GM08714 (cell line): ENCODE data around the gene CNGA4.
"Not testable (repeated sequence)": the region's sequence is repeated elsewhere in the genome, so short reads cannot be mapped to it uniquely, and the experiment has no call there.

Experiments
- H3K4me3 ChIP-seq: fragments of 200-500 bp; sonication (Bioruptor generic); 2 replicates; pipeline ENCODE4 v1.5.1; 2014; ENCODE audit warnings: mild to moderate bottlenecking, low read length, inconsistent platforms
- ZNF274 ChIP-seq: IDR thresholded peaks from 2 replicates; pipeline ENCODE4 v1.6.1; 2012; ENCODE audit warnings: mild to moderate bottlenecking, low read depth, low read length

Gene CNGA4

DNA sequence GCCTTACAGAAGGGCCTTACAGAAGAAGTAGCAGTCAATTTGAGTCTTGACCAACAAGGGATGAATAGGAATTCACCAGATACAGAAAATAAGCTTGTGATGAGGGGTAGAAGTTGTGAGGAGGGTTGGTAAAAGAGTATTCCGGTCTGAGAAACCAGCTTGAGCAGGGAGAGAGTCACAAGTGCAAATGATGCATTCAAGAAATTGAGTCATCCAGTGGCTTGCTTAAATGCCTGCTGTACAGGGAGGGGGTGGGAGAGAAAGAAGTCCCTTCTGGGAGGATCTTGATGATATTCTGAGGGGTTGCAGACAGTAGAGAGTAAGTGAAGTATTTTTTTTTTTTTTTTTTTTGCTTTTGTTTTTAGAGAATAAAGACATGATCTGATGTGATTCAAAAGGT lies 29.9 kb downstream of the CNGA4 start:
- no peak overlapping the region for H3K4me3 ChIP-seq
- TF ChIP-seq ZNF274, result no peak

DNA sequence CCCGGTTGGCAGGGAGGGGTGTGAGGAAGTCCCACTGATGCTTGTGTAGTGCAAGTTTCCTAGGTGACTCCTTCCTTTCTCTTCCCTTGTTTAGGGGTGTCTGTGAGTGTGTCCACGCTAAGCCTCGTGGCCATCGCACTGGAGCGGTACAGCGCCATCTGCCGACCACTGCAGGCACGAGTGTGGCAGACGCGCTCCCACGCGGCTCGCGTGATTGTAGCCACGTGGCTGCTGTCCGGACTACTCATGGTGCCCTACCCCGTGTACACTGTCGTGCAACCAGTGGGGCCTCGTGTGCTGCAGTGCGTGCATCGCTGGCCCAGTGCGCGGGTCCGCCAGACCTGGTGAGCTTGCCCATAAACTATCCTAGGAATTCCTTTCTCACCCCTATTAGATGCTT lies 31.1 kb downstream of the CNGA4 start:
- H3K4me3 ChIP-seq, result no peak overlapping the region
- no peak for TF ChIP-seq ZNF274

DNA sequence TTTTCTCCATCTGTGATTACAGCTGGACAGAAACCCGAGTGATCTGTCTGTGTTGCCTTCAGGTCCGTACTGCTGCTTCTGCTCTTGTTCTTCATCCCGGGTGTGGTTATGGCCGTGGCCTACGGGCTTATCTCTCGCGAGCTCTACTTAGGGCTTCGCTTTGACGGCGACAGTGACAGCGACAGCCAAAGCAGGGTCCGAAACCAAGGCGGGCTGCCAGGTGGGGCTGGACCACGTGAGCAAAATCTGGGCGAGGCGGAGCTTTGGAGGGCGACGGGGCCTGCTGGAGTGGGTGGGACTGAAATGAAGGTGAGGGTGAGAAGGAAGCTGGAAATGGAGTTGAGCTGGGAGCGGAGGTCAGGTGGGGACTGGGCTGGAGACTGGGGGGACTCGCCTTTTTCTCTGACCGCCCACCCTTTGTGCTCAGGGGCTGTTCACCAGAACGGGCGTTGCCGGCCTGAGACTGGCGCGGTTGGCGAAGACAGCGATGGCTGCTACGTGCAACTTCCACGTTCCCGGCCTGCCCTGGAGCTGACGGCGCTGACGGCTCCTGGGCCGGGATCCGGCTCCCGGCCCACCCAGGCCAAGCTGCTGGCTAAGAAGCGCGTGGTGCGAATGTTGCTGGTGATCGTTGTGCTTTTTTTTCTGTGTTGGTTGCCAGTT lies 31.8 kb downstream of the CNGA4 start:
- no peak overlapping the region for H3K4me3 ChIP-seq
- no peak for TF ChIP-seq ZNF274

DNA sequence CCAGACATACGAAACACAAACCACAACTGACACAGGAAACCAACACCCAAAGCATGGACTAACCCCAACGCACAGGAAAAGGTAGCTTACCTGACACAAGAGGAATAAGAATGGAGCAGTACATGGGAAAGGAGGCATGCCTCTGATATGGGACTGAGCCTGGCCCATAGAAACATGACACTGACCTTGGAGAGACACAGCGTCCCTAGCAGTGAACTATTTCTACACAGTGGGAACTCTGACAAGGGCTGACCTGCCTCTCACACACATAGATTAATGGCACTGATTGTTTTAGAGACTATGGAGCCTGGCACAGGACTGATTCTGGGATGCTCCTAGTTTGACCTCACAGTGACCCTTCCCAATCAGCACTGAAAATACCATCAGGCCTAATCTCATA lies 32.7 kb downstream of the CNGA4 start:
- TF ChIP-seq ZNF274, result no peak
- no peak overlapping the region for H3K4me3 ChIP-seq

DNA sequence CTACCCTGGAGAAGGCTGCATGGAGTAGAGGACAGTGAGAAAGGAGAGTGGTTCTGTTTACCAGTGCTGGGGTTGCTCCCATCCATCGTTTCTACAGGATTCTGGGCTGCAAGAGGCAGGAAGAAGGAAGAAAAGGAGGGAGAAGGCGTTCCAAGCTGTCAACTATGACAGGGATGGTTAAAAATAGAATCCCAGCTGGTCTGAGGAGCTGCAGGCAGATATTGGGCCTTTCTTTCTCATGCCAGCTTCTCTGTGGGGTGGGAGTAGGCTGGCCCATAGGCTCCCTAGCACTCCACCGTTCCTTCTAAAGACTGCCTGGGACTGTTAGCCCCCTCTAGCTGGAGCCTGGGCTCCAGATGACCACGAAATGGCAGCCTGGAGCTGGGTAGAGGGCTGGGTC lies 34.3 kb downstream of the CNGA4 start:
- no peak for TF ChIP-seq ZNF274
- H3K4me3 ChIP-seq, result no peak overlapping the region

DNA sequence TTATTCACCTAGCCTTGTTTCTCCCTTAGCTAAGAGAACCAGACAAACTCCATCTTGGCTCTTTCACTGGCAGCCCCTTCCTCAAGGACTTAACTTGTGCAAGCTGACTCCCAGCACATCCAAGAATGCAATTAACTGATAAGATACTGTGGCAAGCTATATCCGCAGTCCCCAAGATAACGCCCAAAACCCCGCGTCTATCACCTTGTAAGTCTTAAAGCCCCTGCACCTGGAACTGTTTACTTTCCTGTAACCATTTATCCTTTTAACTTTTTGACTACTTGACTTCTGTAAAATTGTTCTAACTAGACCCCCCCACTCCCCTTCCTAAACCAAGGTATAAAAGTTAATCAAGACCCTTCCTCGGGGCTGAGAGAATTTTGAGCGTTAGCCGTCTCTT lies 41.9 kb downstream of the CNGA4 start:
- not testable (repeated sequence) for H3K4me3 ChIP-seq

DNA sequence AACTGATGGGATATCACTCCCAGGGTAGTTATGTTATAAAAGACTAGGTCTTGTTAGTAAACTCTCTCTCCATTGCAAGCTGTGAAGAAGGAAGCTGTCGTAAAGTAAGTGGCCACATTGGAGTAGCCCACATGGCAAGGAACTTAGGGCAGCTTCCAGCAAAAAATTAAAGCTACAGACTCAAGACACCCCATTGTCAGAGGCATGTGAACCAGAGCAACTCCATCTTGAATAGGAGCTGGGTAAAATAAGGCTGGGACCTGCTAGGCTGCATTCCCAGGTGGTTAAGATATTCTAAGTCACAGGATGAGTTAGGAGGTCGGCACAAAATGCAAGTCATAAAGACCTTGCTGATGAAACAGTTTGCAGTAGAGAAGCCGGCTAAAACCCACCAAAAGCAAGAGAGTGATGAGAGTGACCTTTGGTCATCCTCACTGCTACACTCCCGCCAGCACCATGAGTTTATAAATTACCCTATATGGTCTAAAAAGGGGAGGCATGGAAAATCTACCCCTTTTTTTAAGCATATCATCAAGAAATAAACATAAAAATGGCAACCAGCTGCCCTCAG lies 44.6 kb downstream of the CNGA4 start:
- no peak for TF ChIP-seq ZNF274
- no peak overlapping the region for H3K4me3 ChIP-seq

DNA sequence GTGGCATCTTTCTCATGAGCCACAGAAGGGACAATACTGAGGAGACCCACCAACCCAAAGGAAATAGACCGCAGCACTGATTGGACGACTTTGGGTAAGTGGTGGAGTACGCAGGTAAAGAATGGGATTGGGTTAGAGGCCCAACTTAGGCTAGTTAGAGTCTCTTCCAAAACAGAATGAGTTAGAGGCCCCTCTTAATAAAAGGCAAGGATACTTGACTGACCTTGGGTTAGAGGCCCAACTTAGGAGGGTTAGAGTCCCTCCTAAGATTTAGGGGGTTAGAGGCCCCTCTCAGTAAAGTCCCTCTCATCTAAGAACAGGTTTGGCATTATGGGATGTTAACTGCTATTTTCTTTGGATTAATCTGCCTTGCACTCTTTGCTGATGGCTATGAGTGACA lies 45.4 kb downstream of the CNGA4 start:
- no peak overlapping the region for H3K4me3 ChIP-seq
- TF ChIP-seq ZNF274, result no peak

DNA sequence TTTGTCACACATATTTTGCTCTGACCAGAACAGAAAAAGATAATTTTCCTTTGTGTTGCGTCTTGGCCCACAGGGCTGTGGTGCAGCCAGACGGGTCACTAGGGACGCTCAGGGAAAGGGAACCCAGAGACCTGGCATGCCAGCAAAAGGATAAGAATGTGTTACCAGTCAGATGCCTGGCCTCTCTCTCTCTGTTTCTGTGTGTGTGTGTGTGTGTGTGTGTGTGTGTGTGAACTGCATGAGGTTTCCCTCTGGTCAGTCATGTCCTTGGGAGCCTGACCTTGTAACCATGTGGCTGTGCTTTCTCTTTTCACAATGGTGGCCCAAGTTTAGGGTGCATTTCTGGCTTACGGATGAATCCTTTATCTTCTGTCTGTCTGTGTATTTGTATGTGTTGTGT lies 46.1 kb downstream of the CNGA4 start:
- no peak overlapping the region for H3K4me3 ChIP-seq
- TF ChIP-seq ZNF274, result no peak
